Esophagus (tissue), 2 donors: Measurements from ENCODE around the gene BTLA. TPM values are rescaled to one million over a fixed set of nuclear protein-coding genes. Genes with fewer than 3 reads are reported as not detected.
"Not testable (repeated sequence)": the region's sequence is repeated elsewhere in the genome, so short reads cannot be mapped to it uniquely, and the experiment has no call there.

Experiments
- H3K27ac ChIP-seq, 2 donors: one replicate each; pipeline ENCODE4 v1.5.1; 2013; ENCODE audit warnings: low read depth in 2 of 2, mild to moderate bottlenecking in 2 of 2, inconsistent platforms in 1 of 2, low read length in 1 of 2, moderate library complexity in 1 of 2
- H3K27me3 ChIP-seq, 2 donors: one replicate each; pipeline ENCODE4 v1.6.1; 2013; ENCODE audit warnings: low read length in 2 of 2, control low read depth in 1 of 2, mild to moderate bottlenecking in 1 of 2; ENCODE audit not compliant: insufficient read depth in 2 of 2, control insufficient read depth in 1 of 2
- H3K36me3 ChIP-seq, 2 donors: one replicate each; pipeline ENCODE4 v1.6.1; 2013; ENCODE audit warnings: low read length in 1 of 2; ENCODE audit not compliant: control insufficient read depth in 2 of 2, insufficient read depth in 2 of 2
- H3K4me1 ChIP-seq, 2 donors: one replicate each; pipeline ENCODE4 v1.6.1; 2013; ENCODE audit warnings: low read length in 1 of 2; ENCODE audit not compliant: control insufficient read depth in 2 of 2, insufficient read depth in 2 of 2
- H3K4me3 ChIP-seq, 2 donors: one replicate each; pipeline ENCODE4 v1.5.1; 2013; ENCODE audit warnings: low read length in 2 of 2, mild to moderate bottlenecking in 2 of 2, low read depth in 1 of 2, moderate library complexity in 1 of 2
- H3K9me3 ChIP-seq, 2 donors: one replicate each; pipeline ENCODE4 v1.6.1; 2013; ENCODE audit warnings: mild to moderate bottlenecking in 2 of 2, low read depth in 1 of 2, low read length in 1 of 2, moderate library complexity in 1 of 2; ENCODE audit not compliant: control insufficient read depth in 2 of 2, insufficient read depth in 1 of 2
- WGBS, 2 donors: extraction: QIAGEN DNeasy Blood & Tissue Kit; methylation state at CpG; one replicate each; pipeline ENCODE4 v1.1.7; 2013; 5-methylcytosine and 5-hydroxymethylcytosine counted together
- polyA plus RNA-seq, 2 donors: library from polyadenylated mRNA; stranded (reverse); fragments of 200-250 nt; gene quantifications; one replicate each; pipeline ENCODE4 v1.2.3, GENCODE V29; 2013
- donor health status: healthy with polysubstance abuse.
- donor health status: Bipolar disorder and iron deficiency.

The BTLA gene, protein sequence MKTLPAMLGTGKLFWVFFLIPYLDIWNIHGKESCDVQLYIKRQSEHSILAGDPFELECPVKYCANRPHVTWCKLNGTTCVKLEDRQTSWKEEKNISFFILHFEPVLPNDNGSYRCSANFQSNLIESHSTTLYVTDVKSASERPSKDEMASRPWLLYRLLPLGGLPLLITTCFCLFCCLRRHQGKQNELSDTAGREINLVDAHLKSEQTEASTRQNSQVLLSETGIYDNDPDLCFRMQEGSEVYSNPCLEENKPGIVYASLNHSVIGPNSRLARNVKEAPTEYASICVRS
- under 1 TPM; 0.07 to 0.22 TPM for polyA plus RNA-seq

DNA sequence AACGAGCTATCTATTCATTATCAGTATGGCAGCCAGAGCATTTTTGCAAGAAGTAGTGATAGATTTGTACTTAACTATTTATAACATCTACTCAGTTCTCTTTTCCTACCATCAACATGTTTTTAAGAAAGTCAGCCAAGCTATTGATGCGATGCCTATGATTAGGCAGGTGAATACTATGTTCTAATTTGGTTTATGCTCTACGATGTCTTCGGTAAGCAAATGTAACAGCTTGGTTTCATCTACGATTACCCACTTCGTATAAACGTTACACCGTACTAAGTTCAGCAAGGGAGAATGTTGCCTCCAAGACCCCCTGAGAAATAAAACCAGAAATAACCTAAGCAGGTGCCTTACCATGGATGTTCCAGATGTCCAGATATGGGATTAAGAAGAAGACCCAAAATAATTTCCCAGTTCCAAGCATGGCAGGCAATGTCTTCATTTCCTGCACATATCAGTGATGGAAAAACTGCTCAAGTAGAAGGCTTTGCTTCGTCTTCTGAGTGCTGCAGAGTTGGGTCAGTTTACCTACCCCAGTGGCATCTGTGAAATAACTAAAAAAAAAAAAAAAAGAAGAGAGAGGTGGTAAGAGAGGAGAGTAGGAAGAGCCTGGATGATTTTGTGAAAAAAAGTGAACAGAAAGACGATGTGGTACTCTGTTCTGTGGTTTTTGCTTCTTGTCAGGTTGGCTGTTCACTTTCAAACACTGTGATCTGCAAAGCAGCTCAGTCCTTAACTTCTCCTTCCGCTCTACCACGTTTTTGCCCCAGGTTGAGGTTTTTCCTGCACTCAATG lies at the start of gene BTLA:
Gene BTLA (minus strand): TSS at position 559 of the 798 bp plus-strand sequence. CDS start 114 bp downstream, at position 445.
- Histone ChIP-seq H3K4me1 (no peaks in the 10 kb centered on the region), H3K27ac (no peak within 1 kb of the TSS), H3K9me3 (no peaks in the 10 kb centered on the region), H3K27me3 (no peaks in the 10 kb centered on the region), H3K4me3 (no peak within 1 kb of the TSS), H3K36me3 (no peaks in the 10 kb centered on the region)
- 74 to 81% methylated on average over 12 of the region's 12 CpGs for WGBS, 2 donors

DNA sequence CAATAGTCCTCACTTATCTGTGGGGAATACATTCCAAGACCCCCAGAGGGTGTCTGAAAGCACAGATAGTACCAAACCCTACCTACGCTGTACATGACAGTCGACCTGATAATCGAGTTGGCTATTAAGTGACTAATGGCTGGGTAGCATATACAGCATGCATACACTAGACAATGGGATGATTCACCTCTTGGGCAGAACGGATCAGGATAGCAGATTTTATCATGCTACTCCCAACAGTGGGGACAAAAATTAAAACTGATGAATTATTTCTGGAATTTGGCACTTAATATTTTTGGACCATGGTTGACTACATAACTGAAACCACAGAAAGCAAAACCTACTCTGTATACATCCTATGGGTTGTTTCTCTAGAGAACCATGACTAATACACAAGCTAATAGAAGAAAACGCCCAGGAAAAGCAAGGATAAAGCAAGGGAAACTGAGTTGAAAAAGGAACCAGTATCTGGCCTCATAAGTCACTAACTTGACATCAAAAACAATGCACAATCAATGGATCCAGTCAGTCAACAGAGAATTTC lies 47.0 kb upstream of the BTLA start:
- 63 to 82% methylated on average over 5 of the region's 5 CpGs for WGBS, 2 donors

DNA sequence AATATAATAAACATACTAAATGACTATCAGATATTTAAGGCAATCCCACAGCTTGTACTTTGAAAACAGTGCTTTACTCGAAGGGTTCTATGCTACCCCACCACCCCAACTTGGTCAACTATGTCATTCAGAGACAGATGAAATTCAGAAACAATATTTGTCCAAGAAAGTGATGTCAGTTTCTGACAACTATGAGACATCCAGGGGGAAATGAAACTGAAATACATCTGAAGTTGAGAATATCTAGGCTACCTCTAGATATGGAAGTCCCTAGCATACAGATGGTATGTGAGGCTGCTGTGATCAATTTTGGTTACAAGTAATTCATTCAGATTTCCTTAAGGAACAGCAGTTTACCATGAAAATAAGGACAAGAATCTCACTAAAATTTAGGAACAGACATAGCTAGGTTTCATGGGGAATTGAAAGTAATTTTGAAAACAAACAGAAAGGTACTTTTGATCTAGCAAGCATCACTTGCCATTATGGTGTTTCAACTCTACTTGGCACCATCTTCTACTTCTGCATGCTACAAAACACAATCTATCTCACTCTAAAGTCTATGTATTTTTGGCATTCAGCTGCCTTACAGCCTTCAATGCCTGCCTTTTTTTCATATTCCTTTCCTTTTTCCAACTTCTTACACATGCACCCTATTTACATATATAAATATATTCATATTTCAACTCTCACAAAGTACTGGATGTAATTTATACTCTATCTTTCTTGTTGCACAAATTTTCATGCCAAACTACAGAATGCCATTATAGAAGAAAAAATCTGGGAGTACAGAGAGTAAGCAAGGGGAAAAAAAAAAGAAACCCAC lies 40.8 kb upstream of the BTLA start:
- H3K4me1 ChIP-seq, result no peaks in the 10 kb centered on the region
- H3K4me3 ChIP-seq, result no peak overlapping the region
- WGBS, 2 donors, result 86 to 90% methylated on average over 1 of the region's 1 CpG
- no peaks in the 10 kb centered on the region for H3K27me3 ChIP-seq
- H3K9me3 ChIP-seq, result no peaks in the 10 kb centered on the region
- no peak overlapping the region for H3K27ac ChIP-seq
- peaks cover 0 to under 1% of the 10 kb centered on the region in 2 donors for H3K36me3 ChIP-seq

More for the DNA sequence above, 47.0 kb upstream of the BTLA start:
- Histone ChIP-seq H3K4me3 (no peak overlapping the region), H3K4me1 (no peaks in the 10 kb centered on the region), H3K9me3 (no peaks in the 10 kb centered on the region), H3K36me3 (peaks cover 0 to 4% of the 10 kb centered on the region in 2 donors), H3K27ac (no peak overlapping the region), H3K27me3 (no peaks in the 10 kb centered on the region)

DNA sequence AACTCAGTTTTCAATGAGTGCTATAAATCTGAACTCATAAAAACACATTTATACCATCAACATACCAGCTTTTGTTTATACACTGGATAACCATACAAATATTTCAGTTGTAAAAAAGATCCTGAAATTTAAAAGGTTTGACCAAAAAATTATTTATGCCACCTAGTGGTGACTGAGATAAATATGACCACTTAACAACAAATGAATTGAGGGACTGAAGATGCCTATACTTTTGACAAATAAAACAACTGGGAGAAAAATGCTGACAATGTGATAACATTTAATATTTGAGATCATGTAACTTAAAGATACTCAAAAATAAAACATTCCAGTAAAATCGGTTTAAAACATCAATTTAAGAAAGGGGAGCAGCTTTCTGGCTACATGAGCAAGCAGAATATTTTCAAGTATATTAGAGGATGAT lies 32.1 kb upstream of the BTLA start:
- H3K4me3 ChIP-seq, result no peak overlapping the region
- WGBS, 2 donors, result 7 to 8% methylated on average over 1 of the region's 1 CpG
- H3K27me3 ChIP-seq, result no peaks in the 10 kb centered on the region
- H3K36me3 ChIP-seq, result peaks cover 2 to 11% of the 10 kb centered on the region in 2 donors
- H3K9me3 ChIP-seq, result no peaks in the 10 kb centered on the region
- H3K27ac ChIP-seq, result no peak overlapping the region
- H3K4me1 ChIP-seq, result no peaks in the 10 kb centered on the region

DNA sequence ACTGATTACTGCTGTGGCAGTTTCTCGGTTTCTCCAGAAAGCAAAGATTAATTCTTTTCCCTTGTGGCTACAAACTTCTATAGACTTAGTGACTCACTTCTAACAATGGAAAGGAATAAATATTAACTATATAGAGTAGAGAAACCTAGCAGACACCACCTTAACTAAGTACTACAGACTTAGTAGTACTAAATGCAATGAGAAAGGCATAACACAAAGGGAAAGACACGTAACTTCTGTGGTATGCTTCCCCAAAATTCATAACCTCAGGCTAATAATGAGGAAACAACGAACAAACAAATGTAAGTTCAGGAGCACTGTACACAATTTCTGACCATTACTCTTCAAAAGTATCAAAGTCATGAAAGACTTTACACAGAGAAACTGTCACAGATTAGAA lies 31.3 kb upstream of the BTLA start:
- Histone ChIP-seq H3K36me3 (peaks cover 2 to 11% of the 10 kb centered on the region in 2 donors), H3K4me3 (no peak overlapping the region), H3K9me3 (no peaks in the 10 kb centered on the region), H3K27ac (no peak overlapping the region), H3K27me3 (no peaks in the 10 kb centered on the region), H3K4me1 (no peaks in the 10 kb centered on the region)
- WGBS, 2 donors, result 86 to 89% methylated on average over 3 of the region's 3 CpGs

DNA sequence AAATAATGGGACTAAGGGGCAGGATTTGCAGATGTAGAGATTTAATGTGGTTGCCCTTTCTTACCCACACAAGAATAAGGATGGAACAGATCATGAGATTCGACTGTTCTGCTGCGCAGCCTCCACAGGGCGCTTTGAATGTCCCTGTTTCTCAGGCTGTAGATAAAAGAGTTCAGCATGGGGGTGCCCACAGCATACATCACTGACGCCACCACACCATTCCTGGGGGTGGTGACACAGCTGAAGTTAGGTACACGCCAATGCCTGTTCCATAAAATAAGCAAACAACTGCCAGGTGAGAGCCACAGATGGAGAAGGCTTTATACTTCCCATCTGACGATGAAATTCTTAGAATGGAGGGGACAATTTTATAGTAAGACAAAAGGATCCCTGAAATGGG lies 24.9 kb upstream of the BTLA start:
- not testable (repeated sequence) for H3K4me3 ChIP-seq, H3K27me3 ChIP-seq, H3K27ac ChIP-seq, H3K9me3 ChIP-seq, H3K4me1 ChIP-seq, H3K36me3 ChIP-seq
- 92 to 94% methylated on average over 6 of the region's 6 CpGs for WGBS, 2 donors

DNA sequence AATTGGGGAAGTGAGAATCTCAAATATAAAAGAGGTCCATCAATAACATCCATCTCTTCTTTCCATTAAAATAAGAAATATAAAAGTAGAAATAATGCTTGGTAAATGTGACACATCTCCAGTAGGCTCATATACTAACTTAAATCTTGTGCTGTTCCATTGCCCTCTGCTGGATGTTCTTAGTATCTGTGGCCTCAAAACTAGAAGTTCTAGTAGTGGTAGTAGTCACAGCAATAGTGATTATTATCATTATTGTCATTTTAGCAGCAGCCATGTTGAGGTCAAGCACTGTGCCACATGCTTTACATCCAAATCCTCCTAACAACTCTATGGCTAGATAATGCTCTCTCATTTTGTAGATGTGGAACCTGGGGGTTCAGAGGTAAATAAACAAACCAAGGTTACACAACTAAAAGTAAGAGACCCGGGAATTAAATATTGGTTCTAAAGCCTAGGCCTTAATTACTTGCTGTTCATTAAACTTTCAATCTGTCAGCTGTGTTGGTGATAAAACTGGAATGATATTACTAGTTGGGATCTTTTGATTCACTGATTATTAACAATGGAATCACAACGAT lies 20.2 kb upstream of the BTLA start:
- Histone ChIP-seq H3K4me1 (no peaks in the 10 kb centered on the region), H3K4me3 (no peak overlapping the region), H3K27me3 (no peaks in the 10 kb centered on the region), H3K27ac (no peak overlapping the region), H3K9me3 (no peaks in the 10 kb centered on the region), H3K36me3 (no peaks in the 10 kb centered on the region)
- 66 to 80% methylated on average over 2 of the region's 2 CpGs for WGBS, 2 donors

DNA sequence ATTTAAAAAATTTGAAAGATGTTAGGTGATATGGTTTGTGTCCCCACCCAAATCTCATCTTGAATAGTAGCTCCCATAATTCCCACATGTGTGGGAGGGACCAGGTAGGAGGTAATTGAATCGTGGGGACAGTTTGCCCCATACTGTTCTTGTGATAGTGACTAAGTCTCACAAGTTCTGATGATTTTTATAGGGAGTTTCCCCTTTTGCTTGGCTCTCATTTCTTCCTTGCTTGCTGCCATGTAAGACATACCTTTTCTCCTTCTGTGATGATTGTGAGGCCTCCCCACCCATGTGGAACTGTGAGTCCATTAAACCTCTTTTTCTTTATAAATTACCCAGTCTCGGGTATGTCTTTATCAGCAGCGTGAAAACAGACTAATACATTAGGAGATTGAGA lies 19.7 kb upstream of the BTLA start:
- not testable (repeated sequence) for H3K27me3 ChIP-seq, H3K27ac ChIP-seq, H3K4me3 ChIP-seq, H3K4me1 ChIP-seq, H3K9me3 ChIP-seq, H3K36me3 ChIP-seq
- WGBS, 2 donors, result 64 to 66% methylated on average over 3 of the region's 3 CpGs

DNA sequence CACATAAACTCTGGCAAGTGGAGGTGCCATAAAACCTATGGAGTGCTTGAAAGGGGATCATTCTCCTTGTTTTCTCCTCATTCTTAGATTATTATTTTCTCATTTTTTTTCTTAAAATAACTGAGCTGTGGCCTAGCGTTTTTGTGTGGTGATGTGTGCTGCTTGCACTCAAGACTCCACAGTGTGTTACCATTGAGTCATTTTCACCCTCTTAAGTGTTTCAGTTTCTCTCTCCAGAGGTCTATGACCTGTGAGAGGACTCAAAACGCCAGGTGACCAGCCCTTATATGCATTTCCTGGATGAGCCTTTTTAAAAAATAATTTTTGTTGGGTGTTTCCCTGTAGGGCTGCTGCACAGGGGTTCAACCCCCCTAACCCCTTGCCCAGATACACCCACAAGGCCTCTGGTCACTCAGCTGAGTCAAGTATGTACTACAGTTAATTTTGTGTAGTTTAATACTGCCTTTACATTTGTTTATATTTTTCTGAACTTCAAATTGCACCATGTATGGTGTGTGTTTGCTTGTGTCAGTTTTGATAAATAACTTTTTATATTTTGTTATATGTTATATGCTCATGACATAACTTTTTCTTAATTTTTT lies 15.4 kb upstream of the BTLA start:
- no peaks in the 10 kb centered on the region for H3K4me1 ChIP-seq
- H3K27ac ChIP-seq, result no peak overlapping the region
- no peaks in the 10 kb centered on the region for H3K9me3 ChIP-seq
- WGBS, 2 donors, result 55 to 60% methylated on average over 2 of the region's 2 CpGs
- no peak overlapping the region for H3K4me3 ChIP-seq
- no peaks in the 10 kb centered on the region for H3K27me3 ChIP-seq
- no peaks in the 10 kb centered on the region for H3K36me3 ChIP-seq
